ENCODE data around the gene CCNY. TPM values are rescaled to one million over a fixed set of nuclear protein-coding genes. Genes with fewer than 3 reads are reported as not detected.

Gene CCNY
- total RNA-seq, 1 donor from 2014 or later, result 29.4 TPM

DNA sequence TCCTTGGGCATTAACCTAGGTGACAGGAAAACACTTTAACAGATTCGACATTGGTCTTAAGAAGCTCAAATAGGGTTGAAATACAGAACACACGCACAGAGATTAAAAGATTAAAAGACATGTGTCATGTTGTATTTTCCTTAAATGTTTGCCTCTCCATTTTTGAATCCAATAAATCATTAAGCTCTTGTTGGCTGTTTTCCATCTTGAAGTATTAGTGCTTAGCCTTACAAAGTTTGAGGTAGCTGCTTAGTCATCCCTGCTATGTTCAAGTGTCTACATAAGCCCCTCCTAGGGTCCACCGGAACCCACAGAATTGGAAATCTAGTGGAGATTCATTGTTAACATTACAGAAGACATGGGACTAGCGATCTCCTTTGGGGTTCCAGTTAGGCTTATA is 256.1 kb downstream of the CCNY start:
- no peak for DNase-seq

DNA sequence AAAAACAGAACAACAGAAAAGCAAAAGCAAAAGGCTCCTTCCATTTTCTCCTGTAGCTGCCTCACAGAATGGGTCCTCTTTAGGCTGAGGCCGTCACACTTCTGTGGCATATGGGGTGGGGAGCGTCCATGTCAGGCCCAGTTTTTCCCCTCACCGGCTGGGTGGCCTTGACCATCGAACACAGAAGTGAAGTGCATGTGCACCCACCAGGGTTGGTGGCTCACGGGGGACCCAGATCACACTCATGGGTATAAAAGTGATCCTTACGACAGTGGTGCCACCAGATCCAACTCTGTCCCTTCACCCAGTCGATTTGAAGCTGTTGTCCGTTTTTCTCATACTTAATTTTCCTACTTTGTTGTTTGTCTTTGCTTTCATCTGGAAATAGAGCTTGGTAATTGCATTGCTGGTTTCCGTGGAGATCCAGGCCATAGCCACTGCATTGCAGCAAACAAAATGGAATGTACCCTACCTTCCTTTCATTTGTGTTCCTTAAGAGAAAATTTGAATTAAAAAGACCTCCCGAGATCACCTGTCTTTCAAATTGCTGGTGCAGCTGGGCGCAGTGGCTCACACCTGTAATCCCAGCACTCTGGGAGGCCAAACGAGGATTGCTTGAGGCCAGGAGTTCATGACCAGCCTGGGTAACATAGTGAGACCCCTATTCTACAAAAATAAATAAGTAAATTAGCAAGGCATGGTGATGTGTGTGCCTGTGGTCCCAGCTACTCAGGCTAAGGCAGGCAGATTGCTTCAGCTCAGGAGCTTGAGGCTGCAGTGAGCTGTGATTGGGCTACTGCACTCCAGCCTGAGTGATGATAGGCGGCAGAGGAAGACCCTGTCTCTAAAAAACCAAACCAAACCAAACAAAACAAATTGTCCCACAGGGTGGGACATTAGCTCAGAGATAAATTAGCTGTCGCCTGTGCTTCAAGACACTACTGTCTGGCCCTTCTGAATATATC is 258.1 kb downstream of the CCNY start:
- no peak for DNase-seq

DNA sequence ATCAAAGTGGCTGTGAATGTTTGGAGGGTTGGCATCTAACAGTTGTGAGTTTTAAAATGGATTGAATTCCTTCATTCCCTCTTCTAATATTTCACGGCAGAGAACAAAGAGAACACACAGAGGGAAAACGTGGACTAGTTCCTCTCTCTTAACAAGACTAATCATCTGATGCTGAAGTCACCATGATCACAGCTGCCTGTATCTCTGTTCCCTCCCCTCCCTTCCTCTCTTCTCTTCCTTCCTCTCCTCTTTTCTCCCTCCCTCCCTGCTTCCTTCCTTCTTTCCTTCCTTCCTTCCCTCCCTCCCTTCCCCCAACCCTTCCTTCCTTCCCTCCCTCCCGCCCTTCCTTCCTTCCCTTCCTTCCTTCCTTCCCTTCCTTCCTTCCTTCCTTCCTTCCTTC is 258.8 kb downstream of the CCNY start:
- no peak for DNase-seq

DNA sequence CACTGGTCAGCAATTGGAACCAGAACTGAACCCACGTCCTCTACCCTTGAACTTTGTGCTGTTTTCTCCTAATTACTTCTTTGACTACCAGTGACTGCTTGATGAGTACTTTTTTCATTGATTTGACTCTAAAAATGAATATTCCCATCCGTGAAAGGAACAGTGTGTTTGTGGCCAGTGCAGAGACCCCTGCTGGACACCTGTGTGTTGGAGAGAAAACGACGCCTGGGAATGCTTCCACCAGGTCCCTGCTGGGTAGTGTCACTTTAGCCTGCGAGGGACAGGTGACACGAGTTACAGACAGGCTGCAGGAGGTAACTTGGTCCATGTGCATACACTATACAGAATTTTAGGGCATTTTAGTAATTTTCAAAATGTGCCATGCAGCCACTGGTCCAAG is 262.1 kb downstream of the CCNY start:
- no peak for DNase-seq

DNA sequence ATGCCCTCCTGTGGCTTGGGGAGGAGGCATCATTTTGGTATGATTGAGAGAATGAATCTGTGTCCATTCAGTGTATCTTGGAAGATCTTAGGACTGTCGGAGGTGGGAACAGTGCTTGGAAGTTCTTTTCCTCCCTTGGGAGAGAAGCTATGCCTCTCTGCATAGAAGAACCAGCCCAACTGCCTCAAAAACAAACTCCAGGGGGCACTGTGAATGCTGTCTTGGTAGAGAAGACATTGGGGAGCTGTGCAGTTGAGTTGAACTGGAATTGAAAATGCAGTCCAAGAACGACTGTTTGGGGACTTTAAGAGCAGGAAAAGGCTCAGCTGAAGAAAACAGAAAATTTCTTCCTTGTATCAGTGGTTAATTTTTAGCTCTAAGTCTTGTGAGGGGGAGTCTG is 263.9 kb downstream of the CCNY start:
- no peak for DNase-seq

DNA sequence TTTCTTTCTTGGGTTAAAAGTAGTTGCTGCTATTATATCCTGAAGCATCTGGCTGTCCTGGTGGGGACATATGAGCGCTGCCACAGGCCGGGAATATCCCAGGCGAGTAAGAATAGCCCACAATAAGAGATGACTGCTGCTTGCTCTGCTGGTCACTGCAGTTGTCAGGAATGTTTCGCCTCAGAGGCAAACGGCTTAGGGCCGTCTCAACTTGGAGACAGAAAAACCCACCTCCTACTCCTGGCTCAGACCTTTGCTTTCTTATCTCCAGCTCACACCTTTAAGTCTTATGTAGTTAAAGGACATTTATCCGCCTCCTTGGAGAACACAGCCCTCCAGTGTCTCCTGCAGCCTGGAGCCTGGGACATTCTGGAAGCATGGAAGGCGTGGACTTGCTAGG is 268.9 kb downstream of the CCNY start, which contains the start of gene GJD4:
TSS of gene GJD4 (plus strand) at position 151 of the 400 bp plus-strand sequence. CDS start at position 378, 227 bp downstream.
- DNase-seq, result no peak

DNA sequence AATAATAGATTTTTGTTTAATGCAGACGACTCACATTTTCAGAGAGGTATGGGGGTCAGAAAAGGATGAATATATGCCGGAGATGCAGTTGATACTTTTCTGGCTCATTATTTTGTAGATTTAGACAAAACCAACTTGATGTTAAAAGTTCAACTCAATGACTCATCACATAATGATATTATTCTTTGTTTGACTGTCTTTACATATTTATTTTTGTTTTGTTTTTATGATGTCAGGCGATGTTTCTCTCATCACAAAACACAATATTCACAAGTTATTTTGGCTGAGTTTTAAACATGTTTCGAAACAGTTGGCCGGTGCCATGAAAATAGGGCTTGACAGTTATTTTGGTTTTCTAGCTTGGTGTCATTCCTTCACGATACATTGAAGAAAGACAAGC is 270.1 kb downstream of the CCNY start:
- DNase-seq, result no peak

DNA sequence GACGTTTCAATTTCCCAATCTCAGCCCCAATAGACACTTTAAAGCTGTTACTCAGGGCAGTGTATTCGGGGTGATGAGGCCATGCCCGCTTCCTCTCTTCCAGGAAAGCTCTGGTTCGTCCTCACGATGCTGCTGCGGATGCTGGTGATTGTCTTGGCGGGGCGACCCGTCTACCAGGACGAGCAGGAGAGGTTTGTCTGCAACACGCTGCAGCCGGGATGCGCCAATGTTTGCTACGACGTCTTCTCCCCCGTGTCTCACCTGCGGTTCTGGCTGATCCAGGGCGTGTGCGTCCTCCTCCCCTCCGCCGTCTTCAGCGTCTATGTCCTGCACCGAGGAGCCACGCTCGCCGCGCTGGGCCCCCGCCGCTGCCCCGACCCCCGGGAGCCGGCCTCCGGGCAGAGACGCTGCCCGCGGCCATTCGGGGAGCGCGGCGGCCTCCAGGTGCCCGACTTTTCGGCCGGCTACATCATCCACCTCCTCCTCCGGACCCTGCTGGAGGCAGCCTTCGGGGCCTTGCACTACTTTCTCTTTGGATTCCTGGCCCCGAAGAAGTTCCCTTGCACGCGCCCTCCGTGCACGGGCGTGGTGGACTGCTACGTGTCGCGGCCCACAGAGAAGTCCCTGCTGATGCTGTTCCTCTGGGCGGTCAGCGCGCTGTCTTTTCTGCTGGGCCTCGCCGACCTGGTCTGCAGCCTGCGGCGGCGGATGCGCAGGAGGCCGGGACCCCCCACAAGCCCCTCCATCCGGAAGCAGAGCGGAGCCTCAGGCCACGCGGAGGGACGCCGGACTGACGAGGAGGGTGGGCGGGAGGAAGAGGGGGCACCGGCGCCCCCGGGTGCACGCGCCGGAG is 271.4 kb downstream of the CCNY start:
- DNase-seq, result no peak

DNA sequence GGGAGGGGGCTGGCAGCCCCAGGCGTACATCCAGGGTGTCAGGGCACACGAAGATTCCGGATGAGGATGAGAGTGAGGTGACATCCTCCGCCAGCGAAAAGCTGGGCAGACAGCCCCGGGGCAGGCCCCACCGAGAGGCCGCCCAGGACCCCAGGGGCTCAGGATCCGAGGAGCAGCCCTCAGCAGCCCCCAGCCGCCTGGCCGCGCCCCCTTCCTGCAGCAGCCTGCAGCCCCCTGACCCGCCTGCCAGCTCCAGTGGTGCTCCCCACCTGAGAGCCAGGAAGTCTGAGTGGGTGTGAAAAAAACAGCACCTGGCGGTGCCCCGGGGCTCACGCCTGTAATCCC is 272.0 kb downstream of the CCNY start:
- no peak for DNase-seq

DNA sequence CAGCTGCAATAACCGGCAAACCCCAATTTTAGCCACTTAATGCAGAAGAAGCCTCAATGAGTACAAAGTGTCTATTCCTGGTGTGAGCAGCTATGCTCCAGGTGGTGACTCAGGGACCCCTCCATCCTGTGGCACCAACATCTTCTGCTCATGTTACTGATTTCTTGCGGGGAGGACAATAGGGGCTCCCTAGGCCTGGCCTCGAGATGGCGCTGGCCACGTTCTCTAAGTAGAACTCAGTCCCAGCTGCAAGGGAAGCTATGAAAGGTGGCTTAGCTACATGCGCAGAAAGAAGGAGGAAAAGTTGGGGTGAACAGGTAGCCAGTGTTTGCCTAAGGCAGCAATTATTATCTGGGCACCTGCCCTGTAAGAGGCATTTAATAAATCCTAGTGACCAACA is 275.4 kb downstream of the CCNY start:
- no peak for DNase-seq

DNA sequence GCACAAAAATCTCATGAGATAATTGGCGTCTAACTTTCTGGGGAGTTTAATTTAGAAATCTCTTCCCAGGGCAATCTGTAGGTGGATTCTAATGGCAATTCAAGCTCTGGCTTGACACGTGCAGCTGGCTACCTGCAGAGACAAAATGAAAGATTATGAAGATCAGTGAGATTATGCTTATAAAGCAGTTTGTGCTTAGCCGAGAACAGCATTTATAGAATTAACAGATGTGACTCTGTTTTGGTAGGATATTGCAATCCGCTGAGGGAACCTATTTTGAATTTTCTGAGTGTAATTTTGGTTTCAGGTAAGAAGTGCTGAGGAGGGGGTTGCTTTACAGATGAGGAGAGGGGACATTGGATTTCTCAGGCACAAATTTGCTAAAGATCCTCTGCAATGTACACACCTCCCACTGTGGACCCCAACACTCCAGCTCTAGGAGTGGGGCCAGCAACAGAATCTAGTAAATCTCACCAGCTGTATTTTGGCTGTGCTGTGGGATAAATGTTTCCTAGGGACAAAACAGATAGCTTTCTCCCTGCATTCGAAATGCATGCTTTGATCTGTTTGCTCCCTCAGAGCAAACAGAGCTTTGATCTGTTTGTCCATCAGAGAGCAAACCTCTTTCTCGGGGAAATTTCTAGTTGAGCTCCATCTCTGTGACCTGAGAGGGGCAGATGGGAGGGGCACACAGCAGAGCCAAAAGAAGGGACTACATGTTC is 276.2 kb downstream of the CCNY start:
- DNase-seq, result no peak

DNA sequence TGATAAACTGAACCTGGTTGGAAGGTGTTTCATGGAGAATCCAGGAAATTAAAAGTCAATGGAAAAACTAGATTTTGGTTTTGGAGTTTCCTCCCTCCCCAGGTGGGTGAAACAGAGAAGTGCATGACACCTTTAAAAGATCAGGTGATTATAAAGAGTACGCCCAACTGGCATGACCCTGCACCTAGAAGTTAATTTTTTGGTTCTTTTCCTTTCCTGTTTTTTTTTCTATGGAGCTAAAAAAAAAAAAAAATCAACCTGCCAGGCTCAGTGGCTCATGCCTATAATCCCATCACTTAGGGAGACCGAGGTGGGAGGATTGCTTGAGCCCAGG is 276.8 kb downstream of the CCNY start:
- DNase-seq, result no peak

DNA sequence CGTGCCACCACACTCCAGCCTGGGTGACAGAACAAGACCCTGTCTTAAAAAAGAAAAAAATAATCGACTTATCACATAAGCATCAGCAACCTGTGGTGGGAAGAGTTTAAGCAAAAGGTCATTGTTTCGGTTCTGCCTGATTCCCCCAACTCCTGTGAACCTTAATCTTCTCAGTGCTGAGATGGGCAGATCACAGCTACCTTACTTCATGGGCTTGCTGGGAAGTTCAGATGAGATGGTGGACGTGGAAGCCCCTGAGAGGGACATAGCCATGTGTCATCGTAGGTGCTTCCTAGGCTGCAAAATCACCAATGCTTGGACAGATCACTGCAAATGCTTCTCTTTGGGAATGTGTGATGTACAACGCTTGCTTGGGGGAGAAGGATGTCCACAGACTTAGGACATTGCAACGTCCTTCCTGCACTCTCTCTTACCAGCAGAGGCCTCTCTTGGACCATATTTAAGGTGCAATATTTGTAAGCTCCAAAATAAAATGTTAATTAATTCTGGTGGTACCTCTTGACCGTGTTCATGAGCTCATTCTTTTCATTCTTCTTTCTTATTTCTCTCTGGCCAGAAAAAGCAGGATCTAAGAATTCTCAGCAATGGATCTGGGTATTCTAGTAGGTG is 277.4 kb downstream of the CCNY start:
- DNase-seq, result no peak

DNA sequence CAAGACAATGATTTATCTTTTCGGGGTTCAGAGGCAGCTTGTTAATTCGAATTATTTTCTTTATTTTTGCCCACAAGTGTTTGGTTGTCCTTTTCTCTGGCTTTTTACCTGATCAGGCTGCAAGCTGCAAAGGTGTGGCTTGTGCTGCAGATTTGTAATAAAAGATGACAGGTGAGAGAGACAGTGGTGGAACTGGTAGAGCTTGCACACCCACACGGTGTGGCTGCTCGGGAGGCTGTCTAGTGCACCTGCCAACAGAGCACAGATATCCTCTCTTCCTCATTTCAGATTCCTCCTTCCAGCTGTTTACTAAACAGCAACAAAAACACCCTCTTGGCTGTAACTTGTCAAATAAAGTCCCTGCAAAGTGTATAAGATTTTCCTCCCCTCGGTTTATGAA is 278.0 kb downstream of the CCNY start:
- no peak for DNase-seq

Other genes starting within 250 kb of the CCNY start
- gene CUL2, start 246.2 kb upstream of the CCNY start, total RNA-seq, result 25.6 TPM
- 35.0 TPM for gene CREM, start 209.7 kb upstream of the CCNY start, total RNA-seq